GM12873 (cell line): ENCODE data around the gene VRK1.

Experiments
- TF ChIP-seq, protein P1 (sequence below): IDR thresholded peaks from 2 replicates; pipeline ENCODE4 v1.5.1; 2012; ENCODE audit warnings: low read depth, mild to moderate bottlenecking, moderate library complexity, low read length, control low read depth; ENCODE audit not compliant: insufficient read depth; ENCODE audit errors: missing control alignments

VRK1 gene

DNA sequence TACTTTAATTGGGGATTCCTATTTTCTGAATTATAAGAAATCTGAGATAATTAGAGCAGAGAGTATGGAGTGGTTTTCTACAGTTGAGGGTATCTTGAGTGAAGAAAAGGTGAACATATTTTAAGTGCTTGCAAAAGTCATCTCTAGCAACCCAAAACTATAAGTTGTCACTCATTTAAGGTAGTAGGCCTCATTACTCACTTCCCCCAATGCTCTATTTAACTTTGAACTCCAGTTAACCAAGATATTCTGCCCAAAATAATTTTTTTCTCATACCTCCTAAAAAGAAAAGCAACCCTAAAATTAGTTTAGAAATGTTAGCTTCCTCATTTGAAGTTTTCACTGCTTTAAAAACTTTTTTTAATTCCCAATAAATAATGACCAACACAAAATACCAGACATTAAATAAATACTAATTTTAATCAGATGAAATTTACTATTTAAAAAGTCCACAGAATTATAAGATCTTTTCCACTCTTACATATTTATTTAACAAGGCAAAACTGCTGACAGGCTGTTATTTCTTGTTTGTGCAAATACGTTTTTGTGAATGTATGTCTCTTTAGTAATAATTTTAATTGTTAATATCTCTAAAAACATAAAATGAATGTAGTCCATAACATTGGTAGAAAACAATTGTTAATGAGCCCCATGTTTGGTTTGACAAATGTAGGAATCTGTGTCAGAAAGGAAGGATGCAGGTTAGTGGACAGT lies 47.8 kb downstream of the VRK1 start:
- TF ChIP-seq, protein P1, sequence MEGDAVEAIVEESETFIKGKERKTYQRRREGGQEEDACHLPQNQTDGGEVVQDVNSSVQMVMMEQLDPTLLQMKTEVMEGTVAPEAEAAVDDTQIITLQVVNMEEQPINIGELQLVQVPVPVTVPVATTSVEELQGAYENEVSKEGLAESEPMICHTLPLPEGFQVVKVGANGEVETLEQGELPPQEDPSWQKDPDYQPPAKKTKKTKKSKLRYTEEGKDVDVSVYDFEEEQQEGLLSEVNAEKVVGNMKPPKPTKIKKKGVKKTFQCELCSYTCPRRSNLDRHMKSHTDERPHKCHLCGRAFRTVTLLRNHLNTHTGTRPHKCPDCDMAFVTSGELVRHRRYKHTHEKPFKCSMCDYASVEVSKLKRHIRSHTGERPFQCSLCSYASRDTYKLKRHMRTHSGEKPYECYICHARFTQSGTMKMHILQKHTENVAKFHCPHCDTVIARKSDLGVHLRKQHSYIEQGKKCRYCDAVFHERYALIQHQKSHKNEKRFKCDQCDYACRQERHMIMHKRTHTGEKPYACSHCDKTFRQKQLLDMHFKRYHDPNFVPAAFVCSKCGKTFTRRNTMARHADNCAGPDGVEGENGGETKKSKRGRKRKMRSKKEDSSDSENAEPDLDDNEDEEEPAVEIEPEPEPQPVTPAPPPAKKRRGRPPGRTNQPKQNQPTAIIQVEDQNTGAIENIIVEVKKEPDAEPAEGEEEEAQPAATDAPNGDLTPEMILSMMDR, result no peak

DNA sequence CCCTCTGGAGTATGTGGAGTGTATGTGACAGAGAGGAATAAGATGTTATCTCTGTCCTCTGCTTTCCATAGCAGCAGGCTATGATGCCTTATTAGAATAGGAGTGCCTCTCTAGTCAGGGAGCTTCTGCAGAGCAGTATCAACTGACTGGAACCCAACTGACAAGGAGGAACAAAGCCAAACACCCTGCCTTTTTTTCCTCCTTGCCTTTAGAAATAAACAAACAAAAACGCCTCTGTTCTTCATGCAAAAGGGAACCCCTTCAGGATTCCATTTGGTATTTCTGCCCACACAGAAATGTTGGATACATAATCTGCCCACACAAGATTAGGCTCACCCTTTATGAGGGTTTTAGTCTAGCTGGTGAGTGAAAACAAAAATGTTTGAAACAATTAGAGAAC lies 50.3 kb downstream of the VRK1 start:
- TF ChIP-seq, protein P1, result no peak

DNA sequence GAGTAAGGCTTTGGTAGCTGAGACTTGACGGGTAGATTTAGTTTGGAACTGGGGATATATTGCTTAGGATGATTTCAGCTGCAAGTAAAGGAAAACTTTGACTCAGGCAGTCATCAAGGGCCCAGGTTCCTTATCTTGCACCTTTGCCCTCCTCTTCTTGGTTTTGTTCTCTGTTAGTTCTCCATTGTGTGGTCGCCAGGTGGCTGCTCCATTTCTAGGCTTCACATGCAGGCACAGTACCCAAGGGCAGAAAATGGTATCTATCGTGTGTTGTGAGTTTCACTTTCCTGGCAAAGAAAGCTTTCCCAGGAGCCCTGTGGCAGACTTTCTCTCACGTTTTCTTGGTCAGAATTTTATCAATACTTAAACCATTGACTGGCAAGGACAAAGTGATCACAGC lies 50.8 kb downstream of the VRK1 start:
- TF ChIP-seq, protein P1, result no peak

DNA sequence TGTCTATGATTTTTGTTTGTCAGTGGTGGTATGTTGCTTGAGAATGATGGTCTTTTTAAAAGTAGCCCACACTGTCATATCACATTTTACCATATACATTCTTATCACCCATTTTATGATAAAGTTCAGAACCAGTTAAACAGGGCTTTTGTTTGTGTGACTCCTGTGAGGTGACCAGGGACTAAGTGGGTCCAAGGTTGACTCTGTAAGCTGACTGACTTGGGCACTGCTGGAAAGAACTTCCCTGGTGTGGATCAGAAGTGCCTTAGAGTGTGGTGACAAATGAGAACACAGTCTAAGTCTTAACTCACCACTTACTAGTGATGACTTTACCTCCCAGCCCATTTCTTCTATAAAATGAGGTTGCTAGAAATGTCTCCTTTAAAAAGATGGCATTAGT lies 52.6 kb downstream of the VRK1 start:
- TF ChIP-seq, protein P1, result no peak

DNA sequence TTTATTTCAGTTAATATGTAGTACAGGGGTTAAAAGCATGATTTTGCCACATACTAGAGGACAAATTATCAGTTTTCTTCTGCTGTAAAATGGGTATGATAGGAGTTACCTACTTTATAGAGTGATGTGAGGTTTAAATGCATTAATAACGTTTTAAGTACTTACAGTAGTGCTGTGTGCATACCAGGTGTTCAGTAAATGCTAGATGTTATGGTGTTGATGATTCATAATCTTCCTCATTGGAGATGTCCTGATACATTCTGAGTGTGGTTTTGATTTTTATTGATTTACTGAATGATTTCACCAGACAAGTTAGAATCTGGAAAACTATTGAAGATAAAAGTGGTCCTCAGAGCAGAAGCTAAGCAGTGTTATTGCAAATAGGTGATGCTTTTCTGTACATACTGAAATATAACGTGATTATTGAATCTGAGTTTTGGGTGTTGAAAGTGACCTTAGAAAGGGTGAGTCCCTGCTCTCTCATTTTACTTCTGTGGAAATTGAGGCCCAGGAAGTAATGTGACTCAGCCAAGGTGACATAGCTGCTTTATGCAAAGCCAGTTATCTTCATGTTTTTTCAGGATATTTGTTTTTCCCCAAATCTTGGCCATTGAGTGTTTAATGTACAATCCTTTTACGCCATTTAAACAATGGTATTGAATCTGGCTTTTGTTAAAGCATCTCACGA lies 54.7 kb downstream of the VRK1 start:
- TF ChIP-seq, protein P1, result no peak

DNA sequence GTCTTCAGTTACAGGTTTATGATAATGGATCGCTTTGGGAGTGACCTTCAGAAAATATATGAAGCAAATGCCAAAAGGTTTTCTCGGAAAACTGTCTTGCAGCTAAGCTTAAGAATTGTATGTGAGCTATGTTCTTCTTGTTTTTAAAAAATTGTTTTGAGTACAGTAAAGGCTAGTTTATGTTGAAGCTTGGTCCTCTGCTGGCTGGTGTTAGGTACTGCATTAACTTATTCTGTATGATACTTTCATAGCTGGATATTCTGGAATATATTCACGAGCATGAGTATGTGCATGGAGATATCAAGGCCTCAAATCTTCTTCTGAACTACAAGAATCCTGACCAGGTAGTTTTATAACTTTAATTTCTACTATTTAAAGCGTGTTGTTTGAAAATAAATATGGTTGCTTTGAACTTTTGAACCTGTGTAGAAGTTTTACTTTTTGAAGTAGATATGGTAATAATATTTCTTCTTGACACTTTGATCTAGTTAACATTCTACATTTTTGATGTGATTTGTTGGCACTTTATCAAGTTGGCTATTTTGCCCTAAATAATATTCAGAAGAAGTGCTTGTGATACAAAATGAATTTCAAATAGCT lies 55.7 kb downstream of the VRK1 start:
- TF ChIP-seq, protein P1, result peak; percentile 71

DNA sequence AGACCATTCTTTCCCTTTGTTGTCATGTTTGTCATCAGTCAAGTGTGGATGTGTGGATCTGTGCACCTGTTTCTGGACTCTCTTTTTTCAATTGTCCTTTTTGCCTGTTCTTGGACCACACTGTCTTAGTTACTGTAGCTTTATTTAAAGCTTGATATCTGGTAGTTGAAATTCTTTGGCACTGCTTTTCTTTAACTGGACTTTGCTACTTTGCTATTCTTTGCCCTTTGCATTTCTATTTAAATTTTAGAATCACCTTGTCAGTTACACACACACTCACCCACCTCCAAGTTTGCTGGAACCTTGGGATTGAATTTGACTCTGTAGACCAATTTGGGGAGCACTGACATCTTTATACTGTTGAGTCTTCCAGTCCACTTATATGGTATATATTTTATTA lies 61.5 kb downstream of the VRK1 start:
- TF ChIP-seq, protein P1, result no peak
